Adipose tissue (tissue), 3 donors: ENCODE data around the gene CRISP2. TPM values are rescaled to one million over a fixed set of nuclear protein-coding genes. Genes with fewer than 3 reads are reported as not detected.
"Not testable (repeated sequence)": the region's sequence is repeated elsewhere in the genome, so short reads cannot be mapped to it uniquely, and the experiment has no call there.

Experiments
- H3K27ac ChIP-seq: one replicate; pipeline ENCODE4 v1.5.1; 2013; ENCODE audit warnings: low read depth, low read length
- whole genome bisulfite sequencing, 3 donors: extraction: QIAGEN DNeasy Blood & Tissue Kit; methylation state at CpG; one replicate each; pipeline ENCODE4 v1.1.7; 2013; 5-methylcytosine and 5-hydroxymethylcytosine counted together
- polyA plus RNA-seq, 3 donors: library from polyadenylated mRNA; stranded (reverse); fragments of 200-250 nt; gene quantifications; one replicate each; pipeline ENCODE4 v1.2.3, GENCODE V29; 2013
- donor health status: healthy with polysubstance abuse.
- donor health status: Bipolar disorder and iron deficiency.
- donor health status: healthy.

CRISP2 gene, protein sequence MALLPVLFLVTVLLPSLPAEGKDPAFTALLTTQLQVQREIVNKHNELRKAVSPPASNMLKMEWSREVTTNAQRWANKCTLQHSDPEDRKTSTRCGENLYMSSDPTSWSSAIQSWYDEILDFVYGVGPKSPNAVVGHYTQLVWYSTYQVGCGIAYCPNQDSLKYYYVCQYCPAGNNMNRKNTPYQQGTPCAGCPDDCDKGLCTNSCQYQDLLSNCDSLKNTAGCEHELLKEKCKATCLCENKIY
- polyA plus RNA-seq: not detected

DNA sequence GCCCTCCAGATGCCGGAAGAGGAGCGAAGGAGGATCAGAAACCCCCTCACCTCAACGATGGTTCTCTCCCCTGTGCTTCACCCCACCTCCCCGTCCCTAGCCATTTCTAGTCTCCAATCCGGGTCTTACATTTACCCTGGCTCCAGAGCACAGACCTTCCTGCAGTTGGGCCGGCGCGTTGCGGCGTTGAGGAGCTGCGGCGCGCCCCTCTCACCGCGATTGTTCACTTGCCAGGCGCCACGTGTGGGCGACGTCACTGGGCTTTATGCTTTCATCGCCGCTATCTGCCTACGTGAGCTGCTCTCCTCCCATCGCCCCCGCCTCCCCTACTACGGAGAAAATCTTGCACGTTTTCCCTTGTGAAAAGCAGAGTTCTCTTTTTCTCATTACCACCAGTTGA, at the start of gene CRISP2:
Gene CRISP2, minus strand, starts transcription at position 198 of the 400 bp plus-strand sequence. CDS start 4,347 bp downstream, outside the sequence.
- WGBS, 3 donors: 27 to 49% (median 40%) methylated on average over 26 of the region's 26 CpGs
- H3K27ac ChIP-seq: no peak within 1 kb of the TSS

DNA sequence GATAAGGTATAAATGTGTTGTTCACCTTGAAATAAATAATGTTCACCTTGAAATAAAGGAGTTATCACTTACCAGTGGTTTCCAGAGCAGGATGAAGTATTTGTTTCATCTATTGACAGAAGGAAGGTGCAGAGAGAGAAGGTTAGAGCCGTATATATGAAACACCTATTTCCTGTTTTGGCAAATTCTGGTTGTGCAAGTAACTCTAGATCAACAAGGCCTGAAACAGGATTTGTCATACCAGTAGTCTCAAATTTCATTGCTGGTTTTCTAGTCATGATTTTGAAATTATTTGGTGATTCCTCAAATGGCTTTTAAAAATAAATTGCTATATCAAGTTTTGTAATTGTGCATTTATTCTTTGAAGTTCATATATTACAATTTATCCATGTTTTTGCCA, 30.9 kb upstream of the CRISP2 start, which contains the start of gene CRISP3:
Gene CRISP3, minus strand, starts transcription at position 130 of the 400 bp plus-strand sequence. Its CDS starts 21 bp downstream, at position 109.
- WGBS, 3 donors: 18 to 25% (median 24%) methylated on average over 1 of the region's 1 CpG
- no peak within 1 kb of the TSS for H3K27ac ChIP-seq

DNA sequence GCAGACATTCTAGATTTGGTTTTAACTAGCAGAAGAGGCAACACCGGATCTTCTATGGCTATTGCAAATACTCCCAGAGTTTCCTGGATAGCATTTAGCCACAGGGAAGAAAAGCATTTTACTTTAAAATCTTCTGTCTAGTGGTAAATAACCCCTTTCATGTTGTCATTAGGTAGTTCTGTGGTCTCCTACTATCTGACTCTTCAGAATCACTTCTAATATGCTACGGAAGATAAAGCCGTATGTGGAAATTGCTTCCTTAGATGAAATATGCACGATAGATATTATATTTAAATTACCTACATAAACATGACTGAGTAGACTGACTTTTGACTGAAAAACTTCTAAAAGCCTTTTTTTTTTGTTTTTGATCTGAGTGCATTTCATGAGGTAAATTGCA, 30.1 kb upstream of the CRISP2 start:
- no peak overlapping the region for H3K27ac ChIP-seq
- 65 to 89% (median 72%) methylated on average over 4 of the region's 4 CpGs for WGBS, 3 donors

DNA sequence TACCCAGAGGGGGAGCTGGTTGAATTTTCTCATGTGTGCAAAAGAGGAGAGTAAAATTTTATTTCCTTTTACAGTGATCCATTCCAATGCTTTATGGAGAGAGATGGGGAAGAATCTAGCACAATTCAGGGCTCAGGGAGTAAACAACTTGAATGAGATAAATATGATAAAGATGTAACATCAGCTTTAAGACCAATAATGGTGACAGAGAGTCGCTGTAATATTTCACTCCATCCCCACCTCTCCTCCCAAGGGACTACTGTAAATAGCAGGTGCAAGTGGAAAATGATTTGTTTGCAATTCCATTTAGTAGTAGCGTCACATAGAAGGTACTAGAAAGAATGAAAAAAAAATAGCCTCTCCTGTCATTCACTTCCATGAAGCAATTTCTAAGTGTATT, 26.1 kb upstream of the CRISP2 start:
- 61 to 87% (median 80%) methylated on average over 2 of the region's 2 CpGs for WGBS, 3 donors

DNA sequence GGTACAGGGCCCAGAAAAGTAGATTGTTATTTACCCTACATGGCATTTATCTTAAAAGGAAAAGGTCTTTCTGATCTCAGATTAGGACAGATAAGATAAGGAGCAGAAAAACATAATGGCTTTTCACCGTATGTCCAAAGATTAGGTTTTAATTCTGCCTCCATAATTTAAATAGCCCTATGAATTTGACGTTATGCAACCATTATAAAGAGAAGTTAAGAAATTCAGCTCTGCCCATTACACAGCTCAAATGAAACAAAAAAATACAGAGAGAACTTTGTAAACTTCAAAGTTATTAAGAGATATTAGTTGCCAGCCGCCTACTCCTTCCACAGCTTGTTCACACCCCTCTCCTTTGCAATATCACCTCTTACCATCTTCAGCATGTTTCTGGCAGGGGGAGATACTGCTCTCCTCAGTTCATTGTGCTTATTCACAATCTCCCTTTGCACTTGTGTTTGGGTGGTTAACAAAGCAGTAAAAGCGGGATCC, 22.7 kb upstream of the CRISP2 start:
- H3K27ac ChIP-seq: no peak overlapping the region
- 51 to 63% (median 60%) methylated on average over 4 of the region's 4 CpGs for WGBS, 3 donors

More for the DNA sequence above, 26.1 kb upstream of the CRISP2 start:
- no peak overlapping the region for H3K27ac ChIP-seq

DNA sequence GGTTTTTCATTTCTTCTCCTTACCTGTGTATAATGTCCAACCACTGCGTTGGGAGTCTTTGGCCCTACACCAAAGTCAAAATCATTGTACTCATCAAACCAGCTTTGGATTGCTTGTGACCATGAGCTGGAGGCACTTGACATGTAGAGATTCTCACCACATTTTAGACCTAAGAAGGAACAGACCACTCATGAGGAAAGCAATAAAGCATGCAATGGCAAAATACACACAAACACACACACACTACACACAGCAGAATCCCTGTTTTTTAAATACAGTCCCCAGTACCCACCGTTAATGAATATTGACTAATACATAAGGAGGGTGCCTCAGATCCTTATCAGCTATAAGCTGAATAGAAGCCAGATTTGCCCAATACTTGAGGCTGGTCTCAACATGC, 20.3 kb upstream of the CRISP2 start:
- 40 to 85% (median 67%) methylated on average over 2 of the region's 2 CpGs for WGBS, 3 donors

DNA sequence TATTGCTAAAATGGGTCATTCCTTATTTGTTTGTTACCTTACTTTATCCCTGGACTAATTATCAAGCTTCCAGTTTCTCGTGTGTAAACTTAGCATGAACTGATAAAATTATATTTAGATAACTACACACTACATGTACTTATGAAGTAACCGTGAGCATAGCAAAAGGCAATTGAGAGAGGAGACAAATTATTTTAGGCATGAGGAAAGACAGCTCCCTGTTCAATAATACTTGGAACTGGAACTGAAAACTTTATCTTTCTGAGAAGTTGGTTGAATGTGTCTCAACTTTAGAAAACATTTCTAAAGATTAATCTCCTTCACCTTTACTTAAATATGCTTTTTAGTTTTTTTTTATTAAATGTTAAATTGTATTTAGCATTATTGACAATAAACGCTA, 19.4 kb upstream of the CRISP2 start:
- 67 to 84% (median 83%) methylated on average over 3 of the region's 3 CpGs for WGBS, 3 donors

More for the DNA sequence above, 20.3 kb upstream of the CRISP2 start:
- H3K27ac ChIP-seq: no peak overlapping the region

DNA sequence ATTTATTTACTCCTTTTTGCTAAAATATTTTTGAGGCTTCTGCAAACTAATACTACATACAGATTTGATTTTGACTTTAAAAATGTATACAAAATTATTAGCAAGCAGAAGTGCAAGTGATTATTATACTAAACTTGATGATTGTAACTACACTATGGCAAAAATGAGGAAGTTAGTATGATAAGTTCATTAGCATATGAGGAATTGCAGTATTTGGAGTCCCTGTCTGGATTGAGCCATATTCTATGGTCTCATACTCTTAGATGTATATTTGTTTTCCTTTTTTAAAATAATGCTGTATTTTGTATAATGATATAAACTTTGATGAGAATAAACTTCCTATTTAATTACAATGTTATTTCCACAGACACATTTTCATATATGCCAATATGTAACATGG, 16.9 kb upstream of the CRISP2 start:
- no peak overlapping the region for H3K27ac ChIP-seq

More for the DNA sequence above, 19.4 kb upstream of the CRISP2 start:
- H3K27ac ChIP-seq: no peak overlapping the region

DNA sequence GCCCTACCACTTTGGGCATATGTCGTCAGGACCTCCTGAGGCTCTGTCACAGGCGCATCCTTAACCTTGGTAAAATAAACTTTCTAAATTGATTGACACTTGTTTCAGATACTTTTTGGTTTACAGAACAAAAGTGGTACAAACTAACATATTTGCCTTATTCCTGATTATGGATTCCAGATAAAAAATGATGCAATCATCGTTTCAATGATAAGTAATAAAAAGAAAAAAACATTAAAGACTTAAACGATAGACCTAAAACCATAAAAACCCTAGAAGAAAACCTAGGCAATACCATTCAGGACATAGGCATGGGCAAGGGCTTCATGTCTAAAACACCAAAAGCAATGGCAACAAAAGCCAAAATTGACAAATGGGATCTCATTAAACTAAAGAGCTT, 10.6 kb upstream of the CRISP2 start:
- WGBS, 3 donors: 67 to 93% (median 70%) methylated on average over 4 of the region's 4 CpGs

DNA sequence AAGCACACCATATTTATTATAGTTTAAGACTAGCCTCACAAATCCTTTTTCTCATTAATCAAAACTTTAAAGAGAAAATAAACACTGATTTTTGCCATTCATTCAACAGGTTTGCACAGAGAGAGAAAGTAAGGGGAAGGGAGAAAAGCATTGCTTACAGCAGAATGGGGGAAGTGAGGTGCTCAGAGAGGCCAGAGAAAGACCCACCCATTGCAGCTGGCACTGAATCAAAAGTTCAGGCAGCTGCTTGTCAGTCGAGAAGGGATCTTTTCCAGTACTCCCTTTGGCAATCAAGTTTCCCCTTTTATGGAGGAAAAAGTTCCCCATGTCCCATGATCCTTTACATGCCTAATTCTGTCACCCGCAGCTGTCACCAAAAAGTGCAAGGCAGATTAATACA, 8.0 kb upstream of the CRISP2 start:
- no peak overlapping the region for H3K27ac ChIP-seq
- WGBS, 3 donors: 73 to 79% (median 77%) methylated on average over 2 of the region's 2 CpGs

More for the DNA sequence above, 10.6 kb upstream of the CRISP2 start:
- not testable (repeated sequence) for H3K27ac ChIP-seq

DNA sequence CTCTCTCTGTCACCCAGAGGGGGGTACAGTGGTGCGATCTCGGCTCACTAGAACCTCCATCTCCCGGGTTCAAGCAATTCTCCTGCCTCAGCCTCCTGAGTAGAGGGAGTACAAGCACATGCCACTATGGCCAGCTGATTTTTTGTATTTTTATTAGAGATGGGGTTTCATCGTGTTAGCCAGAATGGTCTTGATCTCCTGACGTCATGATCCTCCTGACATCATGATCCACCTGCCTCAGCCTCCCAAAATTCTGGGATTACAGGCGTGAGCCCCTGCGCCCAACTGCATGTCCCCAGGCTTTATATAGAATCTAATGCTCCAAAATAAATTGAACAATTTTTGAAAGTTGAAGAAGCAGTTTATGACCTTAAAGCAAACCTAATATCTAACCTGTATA, 7.0 kb upstream of the CRISP2 start:
- 82 to 88% (median 82%) methylated on average over 7 of the region's 7 CpGs for WGBS, 3 donors
- no peak overlapping the region for H3K27ac ChIP-seq

DNA sequence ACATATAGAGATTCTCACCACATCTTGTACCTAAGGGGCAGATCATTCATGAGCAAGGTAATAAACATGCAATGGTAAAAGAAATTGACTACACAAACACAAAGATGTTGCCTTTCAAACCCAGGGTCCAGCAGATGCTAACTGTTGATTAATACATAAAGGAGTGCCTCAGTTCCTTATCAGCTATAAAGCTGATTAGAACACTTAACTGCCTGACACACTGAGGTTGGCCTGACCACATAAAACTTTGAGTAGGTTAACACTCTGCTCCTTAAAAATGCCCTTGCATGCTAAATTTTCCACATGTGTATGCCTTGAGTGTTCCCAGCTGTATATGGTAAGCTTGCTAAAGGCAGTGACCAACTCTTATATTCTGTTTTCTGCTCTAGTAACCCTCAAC, 14.9 kb downstream of the CRISP2 start:
- no peak overlapping the region for H3K27ac ChIP-seq

DNA sequence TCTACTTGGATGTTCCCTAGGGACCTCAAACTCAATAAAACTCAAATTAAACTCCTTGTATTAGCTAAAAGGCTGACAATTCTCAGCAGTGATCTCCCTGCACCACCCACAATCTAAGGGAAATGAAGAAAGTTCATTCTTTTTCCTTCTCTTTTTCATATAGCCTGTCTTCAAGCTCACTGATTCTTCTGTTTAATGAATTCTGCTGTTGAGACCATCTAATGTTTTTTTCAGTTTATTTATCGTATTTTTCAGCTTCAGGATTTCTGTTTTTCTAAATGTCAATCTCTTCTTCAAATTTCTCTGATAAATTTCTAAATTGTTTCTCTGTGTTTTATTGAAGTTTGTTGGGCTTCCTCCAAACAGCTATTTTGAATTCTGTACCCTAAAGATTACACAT, 19.8 kb downstream of the CRISP2 start:
- no peak overlapping the region for H3K27ac ChIP-seq
- whole genome bisulfite sequencing, 3 donors: 31 to 90% (median 78%) methylated on average over 1 of the region's 1 CpG

DNA sequence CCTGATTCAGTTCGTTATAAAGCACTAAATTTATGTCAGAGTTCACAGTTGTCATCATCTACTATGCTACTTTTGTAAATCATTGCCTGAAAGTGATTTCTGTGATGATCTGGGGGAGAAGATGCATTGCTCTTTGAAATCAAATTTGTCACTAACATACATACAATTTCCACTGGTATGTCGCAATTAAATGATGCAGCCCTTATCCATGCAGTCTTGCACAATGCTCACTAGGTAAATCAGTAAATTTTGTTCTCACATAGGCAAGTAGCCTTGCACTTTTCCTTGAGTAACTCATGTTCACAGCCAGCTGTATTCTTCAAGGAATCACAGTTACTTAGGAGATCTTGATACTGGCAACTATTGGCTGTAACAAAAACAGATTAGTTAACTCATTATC, 20.8 kb downstream of the CRISP2 start:
- no peak overlapping the region for H3K27ac ChIP-seq
- 77 to 81% (median 77%) methylated on average over 2 of the region's 2 CpGs for WGBS, 3 donors

DNA sequence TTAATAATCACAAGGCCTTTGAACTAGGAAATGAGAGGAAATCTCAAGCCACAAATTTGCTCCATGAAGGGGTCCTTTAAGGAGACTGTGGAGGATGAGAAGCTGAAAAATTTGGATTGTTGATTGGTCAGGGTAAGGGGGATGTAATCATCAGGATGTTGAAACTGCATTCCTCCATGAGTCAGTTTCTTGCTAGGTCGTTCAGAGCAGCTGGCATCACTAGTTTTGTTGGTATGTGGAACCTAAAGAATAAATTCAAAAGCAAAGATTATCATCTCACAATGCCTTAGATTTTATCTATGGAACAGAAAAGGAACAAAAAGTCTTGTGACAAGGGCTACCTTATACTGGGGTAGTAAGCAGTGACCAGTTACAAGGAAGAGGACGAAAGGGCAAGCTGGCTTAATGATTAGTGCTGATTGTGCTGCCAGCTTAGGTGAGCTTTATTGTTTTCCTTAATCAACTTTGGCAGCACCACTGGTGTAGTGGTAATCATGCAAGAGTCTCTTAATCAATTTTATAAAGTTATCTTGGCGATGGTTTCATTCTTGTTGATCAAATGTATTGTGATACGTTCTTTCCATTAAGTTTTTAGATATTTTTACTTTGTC, 36.6 kb downstream of the CRISP2 start:
- 55 to 69% (median 67%) methylated on average over 4 of the region's 4 CpGs for WGBS, 3 donors
- no peak overlapping the region for H3K27ac ChIP-seq

DNA sequence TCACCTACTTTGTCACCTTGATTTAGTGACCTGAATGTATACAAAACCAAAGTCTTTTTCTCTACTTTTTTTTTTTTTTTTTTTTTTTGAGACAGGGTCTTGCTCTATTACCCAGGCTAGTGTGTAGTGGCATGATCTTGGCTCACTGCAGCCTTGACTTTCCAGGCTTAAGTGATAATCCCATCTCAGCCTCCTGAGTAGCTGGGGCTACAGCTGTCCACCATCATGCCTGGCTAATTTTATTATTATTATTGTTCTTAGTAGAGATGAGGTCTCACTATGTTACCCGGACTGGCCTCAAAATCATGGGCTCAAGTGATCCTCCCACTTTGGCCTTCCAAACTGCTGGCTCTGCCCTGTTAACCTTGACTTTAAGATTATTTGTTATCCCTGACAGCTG, 37.5 kb downstream of the CRISP2 start:
- WGBS, 3 donors: 74 to 82% (median 75%) methylated on average over 1 of the region's 1 CpG
- no peak overlapping the region for H3K27ac ChIP-seq

DNA sequence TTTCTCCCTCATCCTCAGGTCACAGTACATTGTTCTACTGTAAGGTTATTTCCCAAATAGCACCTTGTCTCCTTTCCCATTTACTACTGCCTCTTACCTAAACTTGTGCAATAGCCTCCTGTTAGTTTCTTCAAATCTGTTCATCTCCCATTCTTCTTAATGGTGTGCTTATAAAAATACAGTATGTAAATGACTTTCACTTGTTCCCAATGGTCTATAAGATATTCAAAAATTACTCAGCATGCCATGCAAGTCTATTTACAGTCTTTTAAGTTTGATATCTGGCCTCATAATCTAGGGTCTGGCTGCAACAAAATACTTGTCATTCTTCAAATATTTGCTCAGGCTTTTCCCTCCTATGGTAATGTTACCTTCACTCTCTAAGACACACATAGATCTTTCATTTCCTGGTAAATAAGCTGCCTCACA, 45.2 kb downstream of the CRISP2 start:
- no peak overlapping the region for H3K27ac ChIP-seq

DNA sequence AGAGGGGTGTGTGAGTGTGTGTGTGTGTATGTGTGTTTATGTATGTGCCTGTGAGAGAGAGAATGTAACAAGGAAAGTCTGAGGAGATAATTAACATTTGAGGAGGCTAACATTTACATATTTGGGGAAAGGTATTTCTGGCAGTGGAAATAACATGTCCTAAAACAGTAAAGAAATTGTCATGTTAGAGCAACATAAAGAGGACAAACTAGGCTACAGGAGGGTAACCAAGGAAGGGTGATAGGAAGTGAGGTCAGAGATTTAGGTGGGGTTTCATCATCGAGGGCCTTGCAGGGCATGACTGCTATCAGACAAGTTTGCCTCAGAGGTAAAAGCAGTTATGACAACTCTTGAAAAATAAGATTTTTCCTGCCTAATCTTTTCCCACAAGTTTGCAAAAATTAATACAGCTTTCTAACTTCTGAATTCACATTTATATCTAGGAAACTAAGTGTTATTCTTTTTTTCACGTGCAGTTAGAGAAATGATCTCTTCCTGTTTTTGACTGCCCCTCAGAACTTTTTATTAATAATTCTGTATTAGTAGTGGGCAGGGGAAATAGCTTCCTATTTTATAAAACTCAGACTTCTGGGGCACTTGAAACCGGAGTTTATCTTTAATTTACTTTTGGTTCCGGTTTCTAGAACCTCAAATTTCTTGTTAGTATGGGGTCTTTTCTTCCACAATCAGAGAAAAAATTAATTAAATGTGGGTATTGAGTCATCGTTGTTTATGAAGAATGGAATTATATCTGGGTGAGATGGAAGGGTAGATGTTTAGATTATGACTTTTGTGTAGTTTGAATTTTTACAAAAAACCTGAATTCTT, 46.2 kb downstream of the CRISP2 start:
- 32 to 65% (median 40%) methylated on average over 5 of the region's 5 CpGs for WGBS, 3 donors
- H3K27ac ChIP-seq: no peak overlapping the region

DNA sequence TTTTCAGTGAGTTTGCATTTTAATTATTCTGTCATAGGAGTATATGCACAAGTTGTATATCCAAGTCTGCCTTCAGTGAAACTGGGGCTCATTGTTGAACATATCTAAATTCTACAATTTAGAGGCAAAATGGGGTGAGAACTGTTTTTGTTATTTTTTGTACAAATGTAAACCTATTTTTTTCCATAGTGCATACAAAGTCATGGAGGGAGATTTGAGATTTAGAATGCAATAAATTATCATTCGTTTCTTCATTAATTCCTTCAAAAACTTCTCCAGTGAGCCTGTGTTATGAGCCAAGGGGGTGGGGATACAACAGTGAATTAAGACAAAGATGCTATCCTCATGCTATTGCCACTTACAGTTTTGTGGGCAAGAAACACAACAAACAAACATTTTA, 46.9 kb downstream of the CRISP2 start:
- whole genome bisulfite sequencing, 3 donors: 67 to 72% (median 67%) methylated on average over 1 of the region's 1 CpG
- no peak overlapping the region for H3K27ac ChIP-seq
